Fibroblast of the aortic adventitia (primary cell): Measurements from ENCODE around the gene LRRC28. TPM values are rescaled to one million over a fixed set of nuclear protein-coding genes. Genes with fewer than 3 reads are reported as not detected.

ENCODE experiments used
- DNase-seq: peaks from one replicate; pipeline ENCODE4 v3.0.0-alpha.2; 2010; ENCODE audit warnings: low read depth
- H3K4me3 ChIP-seq: 2 replicates; pipeline ENCODE4 v1.5.1; 2011; ENCODE audit warnings: low read depth, mild to moderate bottlenecking, control low read depth, low read length, moderate library complexity
- total RNA-seq: library from RNA; depleted of rRNA; stranded (reverse); fragments of >200 nt; gene quantifications from 2 replicates; pipeline ENCODE4 v1.2.3, GENCODE V29; 2012; ENCODE audit warnings: low replicate concordance
- TF ChIP-seq, protein P1 (sequence below): IDR thresholded peaks from 2 replicates; pipeline ENCODE4 v1.5.1; 2011; ENCODE audit warnings: mild to moderate bottlenecking, low read length, control low read depth, inconsistent platforms; ENCODE audit not compliant: insufficient read depth

LRRC28 gene
- total RNA-seq, 1 donor: 28.0 TPM

DNA sequence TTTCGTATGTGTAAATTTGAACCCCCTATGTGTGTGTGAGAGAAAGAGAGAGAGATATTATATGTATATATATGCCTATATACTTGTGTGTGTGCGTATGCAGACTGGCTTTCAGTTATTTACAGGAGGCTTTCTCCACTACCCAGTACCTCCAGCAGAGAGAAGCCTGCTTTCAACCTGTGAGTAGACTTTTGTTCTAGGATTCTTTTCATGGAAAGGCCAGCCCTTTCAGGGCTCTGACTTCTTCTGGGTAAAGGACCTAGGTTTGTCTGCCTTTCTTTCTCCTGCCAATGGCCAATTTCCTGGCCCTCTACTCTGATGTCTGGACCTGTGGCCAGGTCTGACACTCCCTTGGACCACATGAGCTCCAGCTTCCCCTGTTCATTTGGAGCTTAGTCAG lies 23.8 kb downstream of the LRRC28 start:
- DNase-seq: no peak
- TF ChIP-seq, protein P1, sequence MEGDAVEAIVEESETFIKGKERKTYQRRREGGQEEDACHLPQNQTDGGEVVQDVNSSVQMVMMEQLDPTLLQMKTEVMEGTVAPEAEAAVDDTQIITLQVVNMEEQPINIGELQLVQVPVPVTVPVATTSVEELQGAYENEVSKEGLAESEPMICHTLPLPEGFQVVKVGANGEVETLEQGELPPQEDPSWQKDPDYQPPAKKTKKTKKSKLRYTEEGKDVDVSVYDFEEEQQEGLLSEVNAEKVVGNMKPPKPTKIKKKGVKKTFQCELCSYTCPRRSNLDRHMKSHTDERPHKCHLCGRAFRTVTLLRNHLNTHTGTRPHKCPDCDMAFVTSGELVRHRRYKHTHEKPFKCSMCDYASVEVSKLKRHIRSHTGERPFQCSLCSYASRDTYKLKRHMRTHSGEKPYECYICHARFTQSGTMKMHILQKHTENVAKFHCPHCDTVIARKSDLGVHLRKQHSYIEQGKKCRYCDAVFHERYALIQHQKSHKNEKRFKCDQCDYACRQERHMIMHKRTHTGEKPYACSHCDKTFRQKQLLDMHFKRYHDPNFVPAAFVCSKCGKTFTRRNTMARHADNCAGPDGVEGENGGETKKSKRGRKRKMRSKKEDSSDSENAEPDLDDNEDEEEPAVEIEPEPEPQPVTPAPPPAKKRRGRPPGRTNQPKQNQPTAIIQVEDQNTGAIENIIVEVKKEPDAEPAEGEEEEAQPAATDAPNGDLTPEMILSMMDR: no peak
- H3K4me3 ChIP-seq: no peak overlapping the region

DNA sequence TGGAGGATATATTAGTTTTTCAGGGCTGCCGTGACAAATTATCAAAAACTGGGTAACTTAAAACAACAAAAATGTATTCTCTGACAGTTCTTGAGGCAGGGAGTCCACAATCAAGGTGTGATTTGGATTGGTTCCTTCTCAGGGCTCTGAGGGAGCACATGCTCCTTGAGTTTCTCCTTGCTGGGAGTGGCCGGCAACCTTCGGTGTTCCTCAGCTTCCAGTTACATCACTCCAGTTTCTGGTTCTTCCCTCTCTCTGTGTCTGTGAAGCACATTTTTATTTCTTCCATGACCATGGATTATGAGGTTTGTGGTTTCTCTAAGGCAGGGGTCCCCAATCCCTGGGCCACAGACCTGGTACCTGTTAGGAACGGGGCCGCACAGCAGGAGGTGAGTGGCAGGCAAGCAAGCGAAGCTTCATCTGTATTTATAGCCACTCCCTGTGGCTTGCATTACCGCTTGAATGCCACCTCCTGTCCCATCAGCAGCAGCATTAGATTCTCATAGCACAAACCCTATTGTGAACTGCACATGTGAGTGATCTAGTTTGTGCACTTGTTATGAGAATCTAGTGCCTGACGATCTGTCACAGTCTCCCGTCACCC lies 24.3 kb downstream of the LRRC28 start:
- DNase-seq: no peak
- TF ChIP-seq, protein P1: no peak
- H3K4me3 ChIP-seq: no peak overlapping the region

DNA sequence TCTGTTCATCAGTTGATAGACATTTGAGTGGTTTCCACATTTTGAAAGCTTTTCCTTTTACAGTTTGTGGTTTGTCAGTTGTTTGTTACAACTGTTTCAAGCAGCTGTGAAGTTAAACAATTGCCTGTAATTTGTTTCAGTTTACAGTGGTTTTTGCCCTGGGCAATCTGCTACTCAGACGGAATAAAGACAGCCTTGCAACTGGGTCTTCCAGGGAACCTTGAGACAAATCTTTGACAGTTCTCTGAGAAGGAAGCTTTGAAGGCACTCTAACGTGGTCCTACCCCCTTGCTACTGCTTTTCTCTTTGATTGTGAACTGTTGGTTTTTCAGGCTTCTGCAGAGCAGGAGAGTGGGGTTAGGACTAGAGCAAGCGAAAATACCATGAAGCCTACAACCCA lies 28.0 kb downstream of the LRRC28 start:
- no peak overlapping the region for H3K4me3 ChIP-seq
- DNase-seq: no peak
- TF ChIP-seq, protein P1: no peak

DNA sequence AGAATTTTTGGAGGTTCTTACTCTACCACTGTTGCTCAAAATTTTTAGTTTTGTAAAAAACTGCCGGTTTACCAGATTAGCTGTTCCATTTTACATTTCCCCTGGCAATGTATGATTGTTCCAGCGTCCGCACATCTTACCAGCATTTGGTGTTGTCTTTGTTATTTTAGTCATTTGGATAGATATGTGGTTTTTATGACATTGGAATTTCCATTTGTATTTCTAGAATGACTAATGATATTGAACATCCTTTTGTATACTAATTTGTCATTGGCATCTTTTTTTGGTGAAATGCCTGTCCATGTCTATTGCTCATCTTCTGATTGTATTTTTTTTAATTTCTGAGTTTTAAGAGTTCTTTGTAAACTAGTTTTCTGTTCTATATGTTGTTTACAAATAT lies 28.5 kb downstream of the LRRC28 start:
- no peak for DNase-seq
- TF ChIP-seq, protein P1: no peak
- H3K4me3 ChIP-seq: no peak overlapping the region

DNA sequence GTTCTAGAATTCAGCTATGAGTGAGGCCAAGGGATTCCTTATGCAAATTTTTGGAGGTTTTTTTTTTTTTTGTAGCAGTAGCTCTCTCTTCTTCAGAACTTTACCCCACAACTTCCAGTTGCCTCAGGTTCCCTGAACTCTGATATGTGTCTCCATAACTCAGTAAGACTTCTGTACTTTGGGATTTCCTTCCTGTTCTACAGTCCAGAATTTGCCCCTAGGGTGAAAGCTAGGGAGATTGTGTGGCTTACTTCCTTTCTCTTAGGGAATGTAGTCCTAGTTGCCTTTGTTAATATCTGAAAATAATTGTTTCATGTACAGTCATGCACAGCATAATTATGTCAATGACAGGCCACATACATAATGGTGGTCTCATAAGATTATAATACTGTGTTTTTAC lies 30.8 kb downstream of the LRRC28 start:
- TF ChIP-seq, protein P1: no peak
- DNase-seq: no peak
- no peak overlapping the region for H3K4me3 ChIP-seq

DNA sequence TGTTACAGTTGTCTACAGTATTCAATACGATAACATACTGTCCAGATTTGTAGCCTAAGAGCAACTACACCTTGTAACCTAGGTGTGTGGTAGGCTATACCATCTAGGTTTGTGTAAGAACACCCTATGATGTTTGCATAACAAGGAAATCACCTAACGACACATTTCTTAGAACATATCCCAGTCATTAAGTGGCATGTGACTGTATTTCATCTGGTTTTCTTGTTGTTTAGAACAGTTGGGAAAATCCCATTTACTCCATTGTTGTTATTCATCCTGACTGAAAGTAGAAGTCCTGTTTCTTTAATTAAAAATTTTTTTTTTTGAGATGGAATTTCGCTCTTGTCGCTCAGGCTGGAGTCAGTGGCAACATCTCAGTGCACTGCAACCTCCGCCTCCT lies 31.3 kb downstream of the LRRC28 start:
- DNase-seq: no peak

More for the DNA sequence above, 31.3 kb downstream of the LRRC28 start:
- no peak overlapping the region for H3K4me3 ChIP-seq
- TF ChIP-seq, protein P1: no peak
